ENCODE measurements around the gene USP15. TPM values are rescaled to one million over a fixed set of nuclear protein-coding genes. Genes with fewer than 3 reads are reported as not detected.

USP15 gene
- total and polyA plus RNA-seq, 8 donors: 16.7 to 43.0 (median 29.6) TPM

GRCh38 chr12:62256408-62257096, 3.7 kb upstream of the USP15 start:
- no peaks in the 10 kb centered on the region for H3K9me3 ChIP-seq
- H3K36me3 ChIP-seq: no peaks in the 10 kb centered on the region
- FAIRE-seq: no peak
- no peak overlapping the region for H3K4me3 ChIP-seq
- peak in 3 of 6 donors; percentile 18 to 38 (median 23) for DNase-seq
- no peaks in the 10 kb centered on the region for H3K27me3 ChIP-seq
- TF ChIP-seq, protein P1, sequence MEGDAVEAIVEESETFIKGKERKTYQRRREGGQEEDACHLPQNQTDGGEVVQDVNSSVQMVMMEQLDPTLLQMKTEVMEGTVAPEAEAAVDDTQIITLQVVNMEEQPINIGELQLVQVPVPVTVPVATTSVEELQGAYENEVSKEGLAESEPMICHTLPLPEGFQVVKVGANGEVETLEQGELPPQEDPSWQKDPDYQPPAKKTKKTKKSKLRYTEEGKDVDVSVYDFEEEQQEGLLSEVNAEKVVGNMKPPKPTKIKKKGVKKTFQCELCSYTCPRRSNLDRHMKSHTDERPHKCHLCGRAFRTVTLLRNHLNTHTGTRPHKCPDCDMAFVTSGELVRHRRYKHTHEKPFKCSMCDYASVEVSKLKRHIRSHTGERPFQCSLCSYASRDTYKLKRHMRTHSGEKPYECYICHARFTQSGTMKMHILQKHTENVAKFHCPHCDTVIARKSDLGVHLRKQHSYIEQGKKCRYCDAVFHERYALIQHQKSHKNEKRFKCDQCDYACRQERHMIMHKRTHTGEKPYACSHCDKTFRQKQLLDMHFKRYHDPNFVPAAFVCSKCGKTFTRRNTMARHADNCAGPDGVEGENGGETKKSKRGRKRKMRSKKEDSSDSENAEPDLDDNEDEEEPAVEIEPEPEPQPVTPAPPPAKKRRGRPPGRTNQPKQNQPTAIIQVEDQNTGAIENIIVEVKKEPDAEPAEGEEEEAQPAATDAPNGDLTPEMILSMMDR (IDR thresholded peaks at IDR 0.05): no peak
- intact Hi-C loops (cut with DNase I): no loop called here
- peaks cover 11 to 16% (median 15%) of the 10 kb centered on the region in 3 donors for H3K4me1 ChIP-seq
- H3K27ac ChIP-seq: peak overlapping the region in 3 of 4 donors; percentile 15 to 48 (median 31)
- 10 to 11% methylated on average over 8 of the region's 8 CpGs for WGBS, 2 donors
- no peak for ATAC-seq

GRCh38 chr12:62258231-62258630, 2.0 kb upstream of the USP15 start:
- Histone ChIP-seq H3K4me3 (no peak overlapping the region), H3K27ac (peak overlapping the region in 2 of 4 donors; percentile 94), H3K36me3 (no peaks in the 10 kb centered on the region), H3K9me3 (no peaks in the 10 kb centered on the region), H3K27me3 (no peaks in the 10 kb centered on the region), H3K4me1 (peaks cover 18 to 25% (median 23%) of the 10 kb centered on the region in 3 donors)
- FAIRE-seq (no peak), ATAC-seq (no peak), DNase-seq (no peak)
- intact Hi-C loops (cut with DNase I): no loop called here
- 69 to 85% methylated on average over 3 of the region's 3 CpGs for WGBS, 2 donors
- TF ChIP-seq, protein P1 (IDR thresholded peaks at IDR 0.05): no peak

GRCh38 chr12:62258941-62259630, 1.1 kb upstream of the USP15 start:
- DNase-seq: peak in 3 of 6 donors; percentile 8 to 45 (median 27)
- intact Hi-C loops (cut with DNase I): no loop called here
- TF ChIP-seq, protein P1 (IDR thresholded peaks at IDR 0.05): no peak
- Histone ChIP-seq H3K4me3 (peak overlapping the region; percentile 75 to 81 (median 78)), H3K9me3 (no peaks in the 10 kb centered on the region), H3K27me3 (no peaks in the 10 kb centered on the region), H3K4me1 (peaks cover 18 to 29% (median 23%) of the 10 kb centered on the region in 3 donors), H3K36me3 (no peaks in the 10 kb centered on the region), H3K27ac (peak overlapping the region; percentile 71 to 94 (median 86))
- peak; percentile 35 to 52 (median 42) for ATAC-seq
- no peak for FAIRE-seq
- WGBS, 2 donors: 8 to 14% methylated on average over 10 of the region's 10 CpGs

GRCh38 chr12:62259631-62259992, 592 bp upstream of the USP15 start:
- peak; percentile 21 to 39 (median 37) for ATAC-seq
- Histone ChIP-seq H3K36me3 (no peaks in the 10 kb centered on the region), H3K9me3 (no peaks in the 10 kb centered on the region), H3K27ac (peak overlapping the region; percentile 71 to 94 (median 86)), H3K4me1 (peaks cover 18 to 32% (median 23%) of the 10 kb centered on the region in 3 donors), H3K27me3 (no peaks in the 10 kb centered on the region), H3K4me3 (peak overlapping the region; percentile 75 to 81 (median 78))
- intact Hi-C loops (cut with DNase I): no loop called here
- no peak for DNase-seq
- FAIRE-seq: no peak
- TF ChIP-seq, protein P1 (IDR thresholded peaks at IDR 0.05): no peak
- WGBS, 2 donors: 0% methylated on average over 15 of the region's 15 CpGs
